Adrenal gland (tissue), 5 donors: ENCODE results near the gene MINAR1.

ENCODE experiments used
- CTCF ChIP-seq, 6 experiments: fragments of 450-650 bp in 4 of 6; fragments of 200-600 bp in 2 of 6; sonication (generic) in 1 of 6; IDR thresholded peaks; 1 replicate in 5 of 6; 2 replicates in 1 of 6; pipeline versions ENCODE4 v1.5.1 to v1.8.0; 2016 to 2021; ENCODE audit warnings: antibody characterized with exemption in 6 of 6, mild to moderate bottlenecking in 2 of 6, moderate library complexity in 1 of 6
- POLR2A ChIP-seq, 2 donors: fragments of 450-650 bp; IDR thresholded peaks; one replicate each; pipeline ENCODE4 v1.6.1; 2017; ENCODE audit warnings: antibody characterized with exemption in 2 of 2, mild to moderate bottlenecking in 2 of 2, moderate library complexity in 1 of 2
- donor health status: DM: no; HTN: no; CAD: no.

- TF ChIP-seq CTCF (IDR thresholded peaks at IDR 0.05) (no peak), POLR2A (IDR thresholded peaks at IDR 0.05) (no peak)
Measured at GRCh38 chr15:79408041-79408440, 24.1 kb upstream of the MINAR1 start.
